Thoracic aorta (tissue), 2 donors: ENCODE measurements around the gene MACF1. TPM values are rescaled to one million over a fixed set of nuclear protein-coding genes. Genes with fewer than 3 reads are reported as not detected.

Experiments
- ATAC-seq: fragments of 150-250 bp; one replicate; pipeline ENCODE4 v1.8.0; 2017; ENCODE audit warnings: low read depth; ENCODE audit not compliant: insufficient number of reproducible peaks, low FRiP score
- DNase-seq: peaks from one replicate; pipeline ENCODE4 v3.0.0-alpha.2; 2020; ENCODE audit warnings: low spot score
- H3K27ac ChIP-seq, 2 donors: fragments of 200-600 bp; sonication (generic); 1 replicate in 1 of 2; 2 replicates in 1 of 2; pipeline ENCODE4 v1.5.1; 2016; ENCODE audit warnings: mild to moderate bottlenecking in 2 of 2, moderate library complexity in 2 of 2
- H3K27me3 ChIP-seq: fragments of 200-600 bp; sonication (generic); replicated peaks from 2 replicates; pipeline ENCODE4 v1.6.0; 2016; ENCODE audit warnings: mild to moderate bottlenecking; ENCODE audit not compliant: insufficient read depth
- H3K36me3 ChIP-seq: fragments of 200-600 bp; sonication (generic); one replicate; pipeline ENCODE4 v1.5.1; 2016
- H3K4me1 ChIP-seq, 2 donors: fragments of 200-600 bp; sonication (generic); 1 replicate in 1 of 2; 2 replicates in 1 of 2; pipeline versions ENCODE4 v1.5.1 to v1.6.0; 2016; ENCODE audit warnings: low read depth in 2 of 2, mild to moderate bottlenecking in 1 of 2; ENCODE audit not compliant: control insufficient read depth in 1 of 2
- H3K4me3 ChIP-seq: fragments of 200-600 bp; sonication (generic); 2 replicates; pipeline ENCODE4 v1.5.1; 2016; ENCODE audit warnings: mild to moderate bottlenecking
- H3K9me3 ChIP-seq: fragments of 200-600 bp; sonication (generic); 2 replicates; pipeline ENCODE4 v1.5.1; 2016
- total RNA-seq, 2 donors: library from RNA; depleted of rRNA; stranded (reverse); fragments of >200 nt; gene quantifications; one replicate each; pipeline versions ENCODE4 v1.1.0 to v1.2.3, GENCODE V29; 2016
- TF ChIP-seq, protein P1 (sequence below): fragments of 200-600 bp; sonication (generic); IDR thresholded peaks from one replicate; pipeline ENCODE4 v1.5.1; 2019; ENCODE audit warnings: antibody characterized with exemption

The MACF1 gene
- total RNA-seq, 2 donors from 2014 or later, result 604 to 650 TPM

DNA sequence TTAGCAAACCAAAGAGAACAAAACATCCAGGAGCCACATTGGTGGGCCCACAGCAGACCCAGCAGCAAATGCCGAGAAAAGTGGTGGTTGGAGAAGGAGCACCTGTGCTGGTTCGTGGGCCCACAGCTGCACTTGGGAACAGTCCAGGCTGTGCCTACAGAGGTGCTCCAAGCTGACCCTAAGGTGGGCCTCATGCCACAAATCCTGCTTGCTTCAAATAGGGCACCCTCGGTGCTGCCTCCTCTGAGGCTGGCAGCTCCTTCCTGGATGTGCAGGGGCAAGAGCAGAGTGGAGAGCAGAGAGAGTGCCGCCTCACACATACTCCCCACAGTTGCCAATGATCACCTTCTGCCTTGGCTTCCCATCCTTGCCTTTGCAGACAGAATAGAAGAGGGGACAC is 327.0 kb downstream of the MACF1 start:
- TF ChIP-seq, protein P1, sequence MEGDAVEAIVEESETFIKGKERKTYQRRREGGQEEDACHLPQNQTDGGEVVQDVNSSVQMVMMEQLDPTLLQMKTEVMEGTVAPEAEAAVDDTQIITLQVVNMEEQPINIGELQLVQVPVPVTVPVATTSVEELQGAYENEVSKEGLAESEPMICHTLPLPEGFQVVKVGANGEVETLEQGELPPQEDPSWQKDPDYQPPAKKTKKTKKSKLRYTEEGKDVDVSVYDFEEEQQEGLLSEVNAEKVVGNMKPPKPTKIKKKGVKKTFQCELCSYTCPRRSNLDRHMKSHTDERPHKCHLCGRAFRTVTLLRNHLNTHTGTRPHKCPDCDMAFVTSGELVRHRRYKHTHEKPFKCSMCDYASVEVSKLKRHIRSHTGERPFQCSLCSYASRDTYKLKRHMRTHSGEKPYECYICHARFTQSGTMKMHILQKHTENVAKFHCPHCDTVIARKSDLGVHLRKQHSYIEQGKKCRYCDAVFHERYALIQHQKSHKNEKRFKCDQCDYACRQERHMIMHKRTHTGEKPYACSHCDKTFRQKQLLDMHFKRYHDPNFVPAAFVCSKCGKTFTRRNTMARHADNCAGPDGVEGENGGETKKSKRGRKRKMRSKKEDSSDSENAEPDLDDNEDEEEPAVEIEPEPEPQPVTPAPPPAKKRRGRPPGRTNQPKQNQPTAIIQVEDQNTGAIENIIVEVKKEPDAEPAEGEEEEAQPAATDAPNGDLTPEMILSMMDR, result no peak
- peaks cover 18% of the 10 kb centered on the region for H3K36me3 ChIP-seq
- no peak for DNase-seq

GRCh38 chr1:39533442-39533841 is 328.9 kb downstream of the MACF1 start:
- Histone ChIP-seq H3K4me1 (no peaks in the 10 kb centered on the region), H3K27ac (no peak overlapping the region), H3K27me3 (no peaks in the 10 kb centered on the region), H3K4me3 (no peak overlapping the region), H3K36me3 (peaks cover 8% of the 10 kb centered on the region), H3K9me3 (no peaks in the 10 kb centered on the region)
- no peak for DNase-seq
- no peak for ATAC-seq
- TF ChIP-seq, protein P1, result no peak

More for the DNA sequence above, 327.0 kb downstream of the MACF1 start:
- Histone ChIP-seq H3K27me3 (no peaks in the 10 kb centered on the region), H3K9me3 (no peaks in the 10 kb centered on the region), H3K4me1 (no peaks in the 10 kb centered on the region), H3K4me3 (no peak overlapping the region), H3K27ac (no peak overlapping the region)
- ATAC-seq, result no peak

Other genes starting within 250 kb of the MACF1 start
- gene AKIRIN1, start 213.4 kb upstream of the MACF1 start, total RNA-seq, result 10 to 100 TPM; 45.8 to 47.8 TPM
- gene NDUFS5, start 178.3 kb upstream of the MACF1 start, total RNA-seq, result 100 to 1,000 TPM; 258 to 346 TPM